Loucy (cell line): ENCODE measurements around the gene FOXB2.
"Not testable (repeated sequence)": the region's sequence is repeated elsewhere in the genome, so short reads cannot be mapped to it uniquely, and the experiment has no call there.

Experiments used
- H2AFZ ChIP-seq: fragments of 200-600 bp; sonication (generic); 2 replicates; pipeline ENCODE4 v1.6.0; 2016; ENCODE audit warnings: antibody characterized with exemption, mild to moderate bottlenecking, low read length, moderate library complexity
- H3F3A ChIP-seq: fragments of 200-600 bp; 2 replicates; pipeline ENCODE4 v1.6.0; 2016; ENCODE audit warnings: antibody characterized with exemption, low read depth, mild to moderate bottlenecking
- H3K27me3 ChIP-seq: fragments of 200-600 bp; sonication (generic); 2 replicates; pipeline ENCODE4 v1.6.1; 2014; ENCODE audit warnings: low read length, mild to moderate bottlenecking; ENCODE audit not compliant: insufficient read depth, poor library complexity, severe bottlenecking
- H3K36me3 ChIP-seq: fragments of 200-600 bp; sonication (generic); 2 replicates; pipeline ENCODE4 v1.6.1; 2016; ENCODE audit warnings: low read length; ENCODE audit not compliant: insufficient read depth
- H3K4me1 ChIP-seq: fragments of 200-600 bp; sonication (generic); 2 replicates; pipeline ENCODE4 v1.5.1; 2014; ENCODE audit warnings: low read length, mild to moderate bottlenecking; ENCODE audit not compliant: insufficient read depth, poor library complexity, severe bottlenecking
- H3K4me2 ChIP-seq: fragments of 200-600 bp; sonication (generic); 2 replicates; pipeline ENCODE4 v1.6.0; 2014; ENCODE audit warnings: antibody characterized with exemption, low read length, low read depth, mild to moderate bottlenecking; ENCODE audit not compliant: poor library complexity, severe bottlenecking
- H3K4me3 ChIP-seq: fragments of 200-600 bp; sonication (generic); 2 replicates; pipeline ENCODE4 v1.5.1; 2014; ENCODE audit warnings: low read length, mild to moderate bottlenecking, mixed read lengths; ENCODE audit not compliant: poor library complexity, severe bottlenecking
- H3K79me2 ChIP-seq: fragments of 200-600 bp; sonication (generic); 2 replicates; pipeline ENCODE4 v1.6.1; 2014; ENCODE audit warnings: low read length; ENCODE audit not compliant: insufficient read depth
- H3K9ac ChIP-seq: fragments of 200-600 bp; sonication (generic); 2 replicates; pipeline ENCODE4 v1.6.0; 2014; ENCODE audit warnings: mild to moderate bottlenecking, low read depth, low read length, moderate library complexity; ENCODE audit not compliant: poor library complexity, severe bottlenecking
- H3K9me2 ChIP-seq: fragments of 200-600 bp; sonication (generic); replicated peaks from 2 replicates; pipeline ENCODE4 v1.6.1; 2016; ENCODE audit warnings: low read depth, low read length, mixed read lengths
- H3K9me3 ChIP-seq: fragments of 200-600 bp; sonication (generic); 2 replicates; pipeline ENCODE4 v1.6.1; 2014; ENCODE audit warnings: mild to moderate bottlenecking, antibody characterized with exemption, low read length, low read depth; ENCODE audit not compliant: insufficient read depth
- H4K20me1 ChIP-seq: fragments of 200-600 bp; sonication (generic); 2 replicates; pipeline ENCODE4 v1.6.0; 2014; ENCODE audit warnings: antibody characterized with exemption, low read length, mild to moderate bottlenecking; ENCODE audit not compliant: insufficient read depth, poor library complexity, severe bottlenecking
- EZH2phosphoT487 ChIP-seq: fragments of 200-600 bp; IDR thresholded peaks from 2 replicates; pipeline ENCODE4 v1.6.1; 2018; ENCODE audit warnings: antibody characterized with exemption, mild to moderate bottlenecking, moderate library complexity, borderline replicate concordance
- TF ChIP-seq, protein P1 (sequence below): fragments of 200-600 bp; sonication (generic); conservative IDR thresholded peaks from 2 replicates; pipeline ENCODE4 v1.5.1; 2014; ENCODE audit warnings: mild to moderate bottlenecking, antibody characterized with exemption, low read length

The FOXB2 gene

DNA sequence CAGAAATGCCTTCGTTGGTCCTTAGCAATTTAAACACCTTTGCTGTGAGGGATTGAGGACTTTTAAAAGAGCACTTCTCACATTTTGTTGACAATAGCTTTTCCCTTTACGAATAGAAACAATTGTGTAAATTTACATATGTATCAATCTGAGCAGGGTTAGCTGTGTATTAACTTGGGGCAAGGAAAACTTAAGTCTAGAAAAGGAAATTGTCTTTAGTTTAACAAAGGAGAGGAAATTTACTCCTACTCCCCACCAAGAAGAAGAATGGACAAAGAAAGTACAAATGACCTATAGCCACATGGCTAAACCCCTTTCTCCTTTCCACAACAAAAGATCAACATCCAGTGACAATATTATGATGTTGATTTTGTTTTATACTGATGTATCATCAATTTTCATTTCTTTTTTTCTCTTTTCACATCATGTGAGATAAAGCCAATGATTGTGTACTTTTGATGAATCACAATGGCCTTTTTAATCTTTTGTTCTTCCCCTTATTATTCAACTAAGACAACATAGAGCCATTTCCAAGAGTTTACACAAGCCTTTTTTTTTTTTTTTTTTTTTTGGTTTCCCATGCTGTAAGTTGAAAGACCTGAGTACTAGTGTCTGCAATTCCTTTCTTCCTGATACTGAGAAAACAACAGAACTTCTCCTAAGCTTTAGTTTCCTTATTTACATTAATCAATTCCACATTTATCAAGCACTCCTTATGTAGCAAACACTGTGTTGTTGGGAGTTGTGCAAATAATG, 19.0 kb downstream of the FOXB2 start:
- Histone ChIP-seq H3K9me2 (no peaks in the 10 kb centered on the region), H3F3A (no peaks in the 10 kb centered on the region), H3K4me2 (no peak overlapping the region), H3K9ac (no peak overlapping the region), H3K79me2 (no peaks in the 10 kb centered on the region), H2AFZ (no peak overlapping the region), H4K20me1 (no peaks in the 10 kb centered on the region), H3K9me3 (no peaks in the 10 kb centered on the region), H3K4me1 (no peaks in the 10 kb centered on the region), H3K4me3 (no peak overlapping the region), H3K27me3 (no peaks in the 10 kb centered on the region), H3K36me3 (no peaks in the 10 kb centered on the region)
- TF ChIP-seq, protein P1, sequence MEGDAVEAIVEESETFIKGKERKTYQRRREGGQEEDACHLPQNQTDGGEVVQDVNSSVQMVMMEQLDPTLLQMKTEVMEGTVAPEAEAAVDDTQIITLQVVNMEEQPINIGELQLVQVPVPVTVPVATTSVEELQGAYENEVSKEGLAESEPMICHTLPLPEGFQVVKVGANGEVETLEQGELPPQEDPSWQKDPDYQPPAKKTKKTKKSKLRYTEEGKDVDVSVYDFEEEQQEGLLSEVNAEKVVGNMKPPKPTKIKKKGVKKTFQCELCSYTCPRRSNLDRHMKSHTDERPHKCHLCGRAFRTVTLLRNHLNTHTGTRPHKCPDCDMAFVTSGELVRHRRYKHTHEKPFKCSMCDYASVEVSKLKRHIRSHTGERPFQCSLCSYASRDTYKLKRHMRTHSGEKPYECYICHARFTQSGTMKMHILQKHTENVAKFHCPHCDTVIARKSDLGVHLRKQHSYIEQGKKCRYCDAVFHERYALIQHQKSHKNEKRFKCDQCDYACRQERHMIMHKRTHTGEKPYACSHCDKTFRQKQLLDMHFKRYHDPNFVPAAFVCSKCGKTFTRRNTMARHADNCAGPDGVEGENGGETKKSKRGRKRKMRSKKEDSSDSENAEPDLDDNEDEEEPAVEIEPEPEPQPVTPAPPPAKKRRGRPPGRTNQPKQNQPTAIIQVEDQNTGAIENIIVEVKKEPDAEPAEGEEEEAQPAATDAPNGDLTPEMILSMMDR = no peak
- TF ChIP-seq EZH2phosphoT487 = no peak

DNA sequence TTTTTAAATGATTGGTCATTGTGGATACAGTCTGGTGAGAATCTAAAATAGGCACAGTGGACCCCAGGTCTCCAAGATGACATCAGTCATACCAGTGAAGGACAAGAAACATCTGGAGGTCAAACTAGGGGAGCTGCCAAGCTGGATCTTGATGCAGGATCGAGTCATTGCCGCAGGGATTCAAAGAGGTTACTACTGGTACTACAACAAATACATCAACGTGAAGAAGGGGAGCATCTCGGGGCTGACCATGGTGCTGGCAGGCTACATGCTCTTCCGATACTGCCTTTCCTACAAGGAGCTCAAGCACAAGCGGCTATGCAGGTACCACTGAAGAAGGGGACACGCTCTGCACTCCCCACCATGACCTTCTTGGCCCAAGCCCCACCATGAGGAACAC, 20.9 kb downstream of the FOXB2 start:
- H3F3A ChIP-seq = no peaks in the 10 kb centered on the region
- no peak overlapping the region for H3K4me3 ChIP-seq
- H4K20me1 ChIP-seq = no peaks in the 10 kb centered on the region
- no peaks in the 10 kb centered on the region for H3K4me1 ChIP-seq
- no peaks in the 10 kb centered on the region for H3K36me3 ChIP-seq
- H2AFZ ChIP-seq = no peak overlapping the region
- H3K4me2 ChIP-seq = no peak overlapping the region
- H3K9me3 ChIP-seq = no peaks in the 10 kb centered on the region
- no peaks in the 10 kb centered on the region for H3K79me2 ChIP-seq
- no peaks in the 10 kb centered on the region for H3K27me3 ChIP-seq
- H3K9me2 ChIP-seq = no peaks in the 10 kb centered on the region
- no peak overlapping the region for H3K9ac ChIP-seq
- TF ChIP-seq, protein P1 = no peak
- no peak for TF ChIP-seq EZH2phosphoT487

DNA sequence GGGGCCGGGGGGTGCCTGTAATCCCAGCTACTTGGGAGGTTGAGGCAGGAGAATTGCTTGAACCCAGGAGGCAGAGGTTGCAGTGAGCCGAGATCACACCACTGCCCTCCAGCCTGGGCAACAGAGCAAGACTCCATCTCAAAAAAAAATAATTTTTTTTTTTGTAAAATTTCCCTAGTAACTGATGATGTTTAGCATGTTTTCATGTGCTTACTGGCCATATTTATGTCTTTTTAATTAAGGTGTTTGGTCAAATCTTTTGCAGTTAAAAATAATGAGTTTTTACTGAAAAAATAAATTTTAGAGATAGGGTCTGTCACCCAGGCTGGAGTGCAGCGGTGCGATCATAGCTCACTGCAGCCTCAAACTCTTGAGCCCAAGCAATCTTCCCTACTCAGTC, 24.3 kb downstream of the FOXB2 start:
- H3K9ac ChIP-seq, H3K9me2 ChIP-seq, H4K20me1 ChIP-seq, H3K4me2 ChIP-seq, H3K9me3 ChIP-seq, H2AFZ ChIP-seq, H3K4me3 ChIP-seq, H3K79me2 ChIP-seq, H3K4me1 ChIP-seq, H3K36me3 ChIP-seq, H3F3A ChIP-seq, H3K27me3 ChIP-seq: not testable (repeated sequence)

DNA sequence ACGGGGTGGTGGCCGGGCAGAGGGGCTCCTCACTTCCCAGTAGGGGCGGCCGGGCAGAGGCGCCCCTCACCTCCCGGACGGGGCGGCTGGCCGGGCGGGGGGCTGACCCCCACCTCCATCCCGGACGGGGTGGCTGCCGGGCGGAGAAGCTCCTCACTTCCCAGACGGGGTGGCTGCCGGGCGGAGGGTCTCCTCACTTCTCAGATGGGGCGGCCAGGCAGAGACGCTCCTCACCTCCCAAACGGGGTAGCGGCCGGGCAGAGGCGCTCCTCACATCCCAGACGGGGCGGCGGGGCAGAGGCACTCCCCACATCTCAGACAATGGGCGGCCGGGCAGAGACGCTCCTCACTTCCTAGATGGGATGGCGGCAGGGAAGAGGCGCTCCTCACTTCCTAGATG, 41.2 kb downstream of the FOXB2 start:
- H3K4me3 ChIP-seq, H3K36me3 ChIP-seq, H3K4me2 ChIP-seq: not testable (repeated sequence)

More for the DNA sequence above, 41.2 kb downstream of the FOXB2 start:
- H2AFZ ChIP-seq, H3K79me2 ChIP-seq, H3K9me3 ChIP-seq, H3K9ac ChIP-seq, H3K4me1 ChIP-seq, H3F3A ChIP-seq, H4K20me1 ChIP-seq, H3K9me2 ChIP-seq, H3K27me3 ChIP-seq: not testable (repeated sequence)
